Endometrium (tissue), 2 donors: Measurements from ENCODE around the gene SPC25.
"Not testable (repeated sequence)": the region's sequence is repeated elsewhere in the genome, so short reads cannot be mapped to it uniquely, and the experiment has no call there.

Experiments
- FAIRE-seq: peaks from 2 replicates; lab custom pipeline; 2012; peaks lifted over from hg19 to GRCh38; lab: Jason Lieb, UNC
- donor health status: control.
- donor health status: control.

SPC25 gene

GRCh38 chr2:168890006-168890782, at the start of gene SPC25:
Gene SPC25, minus strand, starts transcription at chr2:168890430. Its CDS starts 911 bp downstream, at chr2:168889519.
- peak; percentile 93 for FAIRE-seq

- FAIRE-seq = no peak
These were observed 49.7 kb upstream of the SPC25 start for GRCh38 chr2:168939918-168940317.

- FAIRE-seq = no peak
These were observed 48.8 kb upstream of the SPC25 start for GRCh38 chr2:168939061-168939460.

DNA sequence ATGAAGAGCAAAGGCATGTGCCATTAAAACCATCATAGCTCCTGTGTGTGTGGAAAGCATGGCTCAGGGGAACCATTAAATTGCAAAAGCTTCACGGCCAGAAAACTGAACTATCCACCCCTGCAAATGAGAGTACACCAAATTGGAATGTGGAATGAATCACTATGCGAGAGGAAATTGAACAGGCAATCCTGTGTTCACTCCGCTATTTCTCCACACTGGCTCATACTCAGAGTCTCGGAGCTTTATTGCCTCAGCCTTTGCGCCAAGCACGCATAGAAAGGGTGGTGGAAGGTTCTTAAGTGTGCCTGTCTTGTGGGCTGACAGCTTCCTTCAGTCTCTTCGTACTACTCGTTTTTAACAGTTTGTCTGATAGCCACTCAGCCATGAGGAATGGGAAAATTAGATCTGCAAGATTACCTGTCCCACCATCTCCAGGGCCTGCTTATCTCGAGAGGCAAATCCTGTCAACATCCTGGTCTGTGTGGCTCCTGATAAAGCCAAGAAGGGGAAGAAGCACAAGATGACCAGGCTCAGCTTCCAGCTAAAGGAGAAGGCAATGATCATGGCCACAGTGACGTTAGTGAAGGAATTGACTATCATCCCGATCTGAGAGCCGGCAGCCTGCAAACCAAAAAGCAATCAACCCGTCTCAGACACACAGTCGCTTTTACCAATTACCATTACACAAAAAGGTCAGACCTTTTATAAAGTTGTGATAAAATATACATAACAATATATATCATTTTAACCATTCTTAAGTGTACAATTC, 45.8 kb upstream of the SPC25 start:
- no peak for FAIRE-seq

DNA sequence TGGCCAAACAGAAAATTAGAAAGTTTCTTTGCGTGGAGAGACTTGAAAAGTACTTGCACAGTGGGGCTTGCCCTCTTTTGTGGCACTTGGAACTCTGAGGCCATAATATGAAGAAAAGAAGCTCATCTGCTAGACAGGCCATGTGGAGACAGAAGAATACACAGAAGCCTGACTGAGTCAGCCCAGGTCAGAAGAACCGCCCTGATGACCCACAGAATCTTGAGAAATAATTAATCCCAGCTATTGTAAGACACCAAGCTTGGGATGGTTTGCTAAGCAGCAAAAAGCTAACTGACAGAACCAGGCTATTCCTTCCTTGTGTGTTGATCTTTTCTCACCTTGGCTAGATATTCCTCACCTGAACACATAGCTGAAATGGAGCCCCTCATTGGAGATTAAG, 44.6 kb upstream of the SPC25 start:
- no peak for FAIRE-seq

GRCh38 chr2:168932174-168932573, 41.9 kb upstream of the SPC25 start:
- not testable (repeated sequence) for FAIRE-seq

DNA sequence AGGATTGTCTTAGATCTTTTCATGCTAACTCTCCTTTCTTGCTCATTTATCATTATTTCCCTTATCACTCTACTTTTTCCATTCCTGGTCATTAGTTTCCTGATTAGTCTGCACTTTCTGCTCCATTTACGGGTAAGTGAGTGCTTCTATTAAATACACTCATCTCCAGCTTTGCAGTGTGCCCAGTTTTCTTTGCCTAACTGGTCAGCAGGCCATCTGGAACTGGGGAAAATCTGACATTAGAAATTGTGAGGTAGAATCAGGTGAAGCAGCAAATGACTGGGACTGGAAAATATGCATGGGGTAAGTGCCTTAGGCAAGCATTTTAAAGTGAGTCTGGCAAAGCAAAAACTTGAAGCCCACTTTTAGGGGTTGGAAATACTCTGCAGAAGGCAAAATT, 40.0 kb upstream of the SPC25 start:
- FAIRE-seq = no peak

DNA sequence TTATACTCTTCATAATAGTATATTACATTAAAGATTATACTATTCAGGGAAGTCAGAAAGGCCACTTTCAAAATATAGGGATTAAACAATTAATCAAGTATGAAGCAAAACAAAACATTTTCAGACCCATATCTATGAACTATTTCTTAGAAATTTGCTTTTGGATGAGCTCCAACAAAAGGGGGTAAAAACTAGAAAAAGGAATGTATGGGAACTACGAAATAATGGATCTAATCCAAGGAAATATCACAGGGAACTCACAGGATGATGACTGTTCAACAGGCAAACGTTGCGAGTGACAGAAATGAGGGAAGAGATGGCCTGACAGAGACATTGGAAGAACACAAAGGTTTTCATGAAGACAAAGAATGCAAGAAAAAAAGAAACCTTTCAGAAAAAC, 38.8 kb upstream of the SPC25 start:
- no peak for FAIRE-seq

- FAIRE-seq = no peak
These were observed 38.0 kb upstream of the SPC25 start for GRCh38 chr2:168928113-168928831.

DNA sequence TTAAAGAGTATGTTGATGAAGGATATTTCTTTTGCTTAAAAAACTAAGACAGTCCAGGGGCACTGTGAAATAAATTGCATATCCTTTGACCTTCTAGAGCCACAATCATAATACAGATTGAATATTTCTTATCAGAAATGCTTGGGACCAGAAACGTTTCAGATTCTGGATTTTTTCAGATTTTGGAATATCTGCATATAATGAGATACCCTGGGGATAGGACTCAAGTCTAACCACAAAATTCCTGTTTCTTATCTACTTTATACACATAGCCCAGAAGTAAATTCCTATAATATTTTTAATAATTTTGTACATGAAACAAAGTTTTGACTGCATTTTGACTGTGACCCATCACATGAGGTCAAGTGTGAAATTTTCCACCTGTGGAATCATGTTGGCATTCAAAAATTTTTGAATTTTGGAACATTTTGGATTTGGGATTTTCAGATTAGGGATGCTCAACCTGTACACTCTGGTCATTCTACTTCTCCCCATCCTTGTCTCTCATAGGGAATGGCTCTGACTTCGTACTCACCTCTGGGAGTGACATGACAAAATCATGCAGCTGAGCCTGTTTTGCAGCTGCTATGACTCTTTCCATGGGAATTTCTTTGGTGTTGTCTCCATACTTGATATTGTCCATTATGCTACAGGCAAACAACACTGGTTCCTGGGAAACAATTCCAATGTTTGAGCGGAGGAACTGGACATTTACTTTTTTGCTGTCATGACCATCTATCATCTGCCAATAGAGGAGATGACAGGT, 36.6 kb upstream of the SPC25 start:
- FAIRE-seq = no peak

- peak; percentile 87 for FAIRE-seq
These were observed 30.4 kb upstream of the SPC25 start for GRCh38 chr2:168920504-168921157.

DNA sequence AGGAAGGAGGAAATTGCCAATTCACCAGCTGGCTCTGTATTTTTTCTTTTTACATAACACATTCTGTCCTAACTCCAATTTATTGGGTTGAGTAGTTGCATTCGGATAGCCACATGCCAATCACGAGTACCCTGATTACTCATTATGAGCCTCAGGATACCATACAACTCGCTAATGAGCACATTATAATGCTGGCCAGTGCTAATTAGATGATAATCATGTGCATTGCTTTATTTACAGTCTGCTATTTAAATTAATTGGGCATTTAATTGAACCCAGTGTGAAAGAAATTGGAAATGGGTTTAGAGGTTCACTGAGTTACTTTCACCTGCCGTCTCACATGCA, 26.1 kb upstream of the SPC25 start:
- no peak for FAIRE-seq

- no peak for FAIRE-seq
These were observed 25.5 kb upstream of the SPC25 start for GRCh38 chr2:168915441-168916330.

GRCh38 chr2:168913495-168913894, 23.3 kb upstream of the SPC25 start:
- FAIRE-seq = no peak

DNA sequence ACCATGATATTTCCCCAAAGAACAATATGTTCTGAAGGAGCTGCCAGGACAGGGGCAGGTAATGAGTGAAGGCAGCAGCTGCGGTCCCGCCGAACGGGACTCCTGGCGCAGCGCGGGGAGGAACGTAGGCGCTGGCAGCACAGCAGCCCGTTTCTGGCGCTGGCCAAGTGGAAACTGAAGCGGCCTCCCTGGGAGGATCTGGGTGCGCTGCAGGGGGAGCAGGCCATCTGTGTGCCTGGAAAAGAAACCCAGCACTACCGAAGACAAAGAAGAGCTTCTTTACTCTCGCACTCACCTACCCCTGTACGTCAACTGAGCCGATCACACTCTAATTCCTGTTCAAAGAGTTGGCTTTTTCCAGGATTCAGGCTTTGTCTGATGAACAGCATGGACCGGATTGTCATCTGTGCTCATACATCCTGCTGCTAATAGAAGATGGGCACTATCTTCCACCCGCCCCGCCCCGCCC, 22.7 kb upstream of the SPC25 start:
- FAIRE-seq = no peak

DNA sequence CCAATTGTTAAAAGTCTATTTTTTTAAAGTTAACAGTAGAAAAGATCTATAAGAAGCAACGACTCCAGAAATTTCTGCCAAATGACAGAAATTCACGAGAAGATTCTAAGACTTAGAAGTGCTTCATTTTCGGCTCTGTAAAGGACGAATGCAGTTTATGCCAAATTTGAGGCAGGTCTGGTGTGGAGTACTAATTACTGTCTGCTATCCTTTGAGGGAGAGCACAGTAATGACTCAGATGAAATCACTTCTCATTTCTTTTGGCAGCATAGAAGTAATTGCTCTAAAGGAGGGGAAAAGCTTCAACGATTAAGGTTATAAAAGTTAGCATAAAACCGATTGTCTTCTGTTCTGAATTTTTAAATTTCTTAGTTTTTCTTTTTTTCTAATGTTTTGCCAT, 22.2 kb upstream of the SPC25 start:
- FAIRE-seq = no peak

DNA sequence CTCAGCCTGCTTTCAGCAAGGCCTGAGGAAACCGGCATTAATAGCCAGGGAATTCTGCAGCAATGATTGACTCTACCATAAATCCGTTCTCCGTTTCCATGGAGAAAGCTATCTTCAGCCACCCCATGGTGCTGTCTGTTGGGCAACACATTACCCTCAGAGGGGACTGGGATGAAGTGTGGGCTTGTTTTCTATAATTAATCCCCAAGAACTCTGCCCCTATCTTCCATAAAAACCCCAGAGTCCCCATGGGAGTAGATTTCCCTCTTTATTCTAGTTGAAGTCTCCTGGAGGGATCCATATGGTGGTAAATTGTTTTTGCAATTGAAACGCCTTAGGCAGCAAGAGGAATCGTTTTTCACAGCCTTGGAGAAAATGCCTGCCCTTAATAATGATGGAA, 20.1 kb upstream of the SPC25 start:
- no peak for FAIRE-seq

- FAIRE-seq = no peak
These were observed 17.9 kb upstream of the SPC25 start for GRCh38 chr2:168907940-168908662.

DNA sequence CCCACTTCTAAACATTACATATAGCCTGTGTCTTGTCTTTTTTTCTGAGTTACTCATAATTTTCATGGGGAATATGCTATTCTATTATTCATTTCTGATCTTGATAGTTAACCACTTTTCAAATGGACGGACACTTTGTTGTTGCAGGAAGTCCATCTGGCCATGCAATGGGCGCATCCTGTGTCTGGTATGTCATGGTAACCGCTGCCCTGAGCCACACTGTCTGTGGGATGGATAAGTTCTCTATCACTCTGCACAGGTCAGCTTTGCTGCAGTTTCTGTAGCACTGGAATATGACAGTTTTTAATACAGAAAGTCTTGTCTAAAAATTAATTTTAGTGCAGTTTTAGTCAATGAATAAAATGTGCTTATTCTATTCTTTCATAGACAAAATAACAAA, 14.1 kb upstream of the SPC25 start:
- FAIRE-seq = no peak

DNA sequence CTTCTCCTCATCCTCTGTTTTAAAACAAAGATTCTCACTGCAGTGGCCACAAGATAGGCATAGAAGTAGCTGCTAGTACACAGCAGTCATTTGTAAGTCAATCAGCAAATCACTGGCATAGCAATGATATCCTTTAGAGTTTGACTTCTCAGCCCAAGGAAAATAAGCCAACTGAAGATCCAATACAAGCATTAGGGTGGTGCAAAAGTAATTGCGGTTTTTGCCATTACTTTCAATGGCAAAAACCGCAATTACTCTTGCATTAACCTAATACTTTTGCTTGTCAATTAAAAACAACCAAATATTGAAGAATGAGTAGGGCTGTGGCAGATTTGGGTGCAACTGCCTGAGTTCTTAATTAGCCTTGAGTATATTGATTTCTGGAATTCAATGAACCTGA, 13.7 kb upstream of the SPC25 start:
- FAIRE-seq = no peak
